NCI-H146 (cell line): Measurements from ENCODE around the gene EFCAB12.
A peak's percentile ranks its signal among the peaks of the same experiment; 100 is the strongest.
"Not testable (repeated sequence)": the region's sequence is repeated elsewhere in the genome, so short reads cannot be mapped to it uniquely, and the experiment has no call there.

Source experiments
- DNase-seq: peaks from one replicate; lab custom pipeline; 2025; lab: John Stamatoyannopoulos, UW

The EFCAB12 gene

DNA sequence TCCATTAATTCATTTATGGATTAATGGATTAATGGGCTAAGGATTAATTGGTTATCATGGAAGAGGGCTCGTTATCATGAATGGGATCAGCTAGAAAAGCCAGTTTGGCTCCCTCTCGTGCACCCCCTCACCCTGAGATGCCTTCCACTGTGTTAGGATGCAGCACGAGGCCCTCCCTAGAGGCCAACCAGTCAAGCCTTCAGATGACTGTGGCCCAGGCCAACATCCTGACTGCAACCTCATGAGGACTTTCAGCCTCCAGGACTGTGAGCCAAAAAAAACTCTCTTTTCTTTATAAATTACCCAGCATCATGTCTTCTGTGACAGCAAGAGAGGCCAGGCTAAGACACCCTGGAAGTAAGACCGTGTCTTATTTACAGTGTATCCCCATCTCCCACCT lies 9.0 kb downstream of the EFCAB12 start:
- no peak for DNase-seq

DNA sequence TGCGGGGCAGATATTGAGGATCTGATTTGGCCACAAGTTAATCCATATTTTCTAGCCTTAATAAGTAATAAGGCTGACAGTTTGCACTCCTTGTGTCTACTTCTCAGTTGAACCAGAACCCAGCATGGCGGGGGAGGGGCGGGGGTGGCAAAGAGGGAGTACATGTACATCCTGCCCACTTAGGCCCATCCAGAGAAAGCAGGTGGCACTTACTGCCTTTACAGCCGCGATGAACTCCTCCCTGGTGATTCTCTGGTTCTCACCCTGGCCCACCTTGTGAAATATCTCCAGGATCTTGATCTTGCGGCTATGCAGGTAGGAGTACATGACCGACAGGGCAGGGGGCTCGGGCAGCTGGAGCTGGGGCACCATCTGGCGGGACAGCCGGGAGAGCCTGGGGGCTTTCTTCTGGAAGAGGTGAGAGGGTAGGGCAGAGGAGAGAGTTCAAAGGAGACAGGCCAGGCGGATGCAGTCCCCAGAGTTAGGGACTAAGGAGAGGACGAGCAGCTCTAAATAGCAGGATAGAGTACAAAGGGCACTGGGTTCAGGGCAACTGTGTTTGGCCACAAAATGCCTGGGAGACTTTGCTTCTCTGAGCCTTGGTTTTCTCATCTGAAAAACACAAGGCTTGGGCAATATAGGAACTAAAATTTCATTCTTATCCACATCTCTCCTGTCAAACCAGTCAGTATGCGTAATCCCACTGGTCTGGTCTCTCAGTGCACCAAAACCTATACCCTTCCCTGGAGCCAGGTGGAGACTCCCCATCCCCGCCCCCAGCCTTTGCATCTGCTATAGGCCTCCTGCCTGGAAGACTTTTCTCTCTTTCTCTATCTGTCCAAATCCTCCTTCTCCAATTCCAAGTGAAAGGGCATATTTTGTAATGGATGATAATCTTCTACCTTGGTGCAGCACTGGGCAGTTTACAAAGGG lies 10.1 kb downstream of the EFCAB12 start:
- DNase-seq = no peak

DNA sequence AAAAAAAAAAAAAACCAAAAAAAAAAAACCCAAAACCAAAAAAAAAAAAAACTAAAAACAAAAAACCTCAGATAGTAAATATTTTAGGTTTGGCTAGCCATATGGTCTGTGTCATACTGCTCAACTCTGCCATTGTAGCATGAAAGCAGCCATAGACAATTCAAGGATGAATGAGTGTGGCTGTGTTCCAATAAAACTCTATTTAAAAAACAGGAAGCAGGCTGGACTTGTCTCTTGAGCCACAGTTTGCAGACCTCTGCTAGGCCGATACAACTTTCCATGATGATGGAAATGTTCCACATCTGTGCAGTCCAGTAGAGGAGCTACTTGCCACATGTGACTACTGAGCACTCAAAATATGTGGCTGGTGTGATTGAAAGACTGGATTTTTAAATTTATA lies 11.1 kb downstream of the EFCAB12 start:
- no peak for DNase-seq

DNA sequence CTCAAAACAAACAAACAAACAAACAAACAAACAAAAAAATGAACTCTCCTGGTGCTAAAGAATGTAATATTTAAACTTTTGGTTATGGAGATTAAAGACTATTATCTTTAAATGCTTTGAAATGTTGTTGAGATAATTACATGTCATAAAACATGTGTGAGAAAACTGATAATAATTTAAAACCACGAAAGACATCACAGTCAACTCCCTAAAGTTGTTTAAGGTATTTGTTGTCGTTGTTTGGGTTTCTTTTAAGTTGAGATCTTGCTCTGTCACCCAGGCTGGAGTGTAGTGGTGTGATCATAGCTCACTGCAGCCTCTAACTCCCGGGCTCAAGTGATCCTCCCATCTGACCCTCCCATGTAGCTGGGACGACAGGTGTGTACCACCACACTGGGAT lies 12.0 kb downstream of the EFCAB12 start:
- DNase-seq = no peak

DNA sequence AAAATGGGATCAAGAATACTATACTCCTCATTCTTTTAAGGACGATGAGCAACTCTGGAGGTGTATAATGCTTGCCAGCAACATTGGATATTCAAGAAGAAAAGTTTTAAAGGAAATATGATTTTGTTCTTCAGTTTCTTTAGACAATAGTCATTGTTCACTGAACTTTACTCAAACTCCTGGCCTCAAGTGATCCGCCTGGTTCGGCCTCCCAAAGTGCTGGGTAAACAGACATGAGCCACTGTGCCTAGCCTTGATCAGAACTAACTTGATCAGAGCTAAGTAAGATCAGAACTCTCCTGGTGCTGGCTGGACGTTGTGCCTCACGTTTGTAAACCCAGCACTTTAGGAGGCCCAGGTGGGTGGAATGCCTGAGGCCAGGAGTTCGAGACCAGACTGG lies 12.6 kb downstream of the EFCAB12 start:
- no peak for DNase-seq

DNA sequence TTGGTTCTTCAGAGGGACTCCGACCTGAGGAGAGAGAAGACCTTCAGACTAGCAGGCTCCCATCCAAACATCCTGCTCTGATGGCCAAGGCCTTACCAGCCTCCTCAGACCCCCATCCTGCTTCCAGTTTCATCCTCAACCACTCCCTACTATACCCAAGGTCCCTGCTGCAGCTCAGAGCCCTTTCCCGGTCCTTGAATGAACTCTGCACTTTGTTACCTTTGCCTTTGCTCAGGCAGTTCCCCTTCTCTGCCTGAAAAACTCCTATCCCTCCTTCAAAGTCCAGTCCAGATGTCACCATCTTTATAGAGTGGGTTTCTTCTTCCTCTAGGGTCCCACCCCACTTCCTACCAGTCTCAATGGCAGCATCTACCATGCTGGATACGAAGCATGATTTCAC lies 13.1 kb downstream of the EFCAB12 start:
- no peak for DNase-seq

DNA sequence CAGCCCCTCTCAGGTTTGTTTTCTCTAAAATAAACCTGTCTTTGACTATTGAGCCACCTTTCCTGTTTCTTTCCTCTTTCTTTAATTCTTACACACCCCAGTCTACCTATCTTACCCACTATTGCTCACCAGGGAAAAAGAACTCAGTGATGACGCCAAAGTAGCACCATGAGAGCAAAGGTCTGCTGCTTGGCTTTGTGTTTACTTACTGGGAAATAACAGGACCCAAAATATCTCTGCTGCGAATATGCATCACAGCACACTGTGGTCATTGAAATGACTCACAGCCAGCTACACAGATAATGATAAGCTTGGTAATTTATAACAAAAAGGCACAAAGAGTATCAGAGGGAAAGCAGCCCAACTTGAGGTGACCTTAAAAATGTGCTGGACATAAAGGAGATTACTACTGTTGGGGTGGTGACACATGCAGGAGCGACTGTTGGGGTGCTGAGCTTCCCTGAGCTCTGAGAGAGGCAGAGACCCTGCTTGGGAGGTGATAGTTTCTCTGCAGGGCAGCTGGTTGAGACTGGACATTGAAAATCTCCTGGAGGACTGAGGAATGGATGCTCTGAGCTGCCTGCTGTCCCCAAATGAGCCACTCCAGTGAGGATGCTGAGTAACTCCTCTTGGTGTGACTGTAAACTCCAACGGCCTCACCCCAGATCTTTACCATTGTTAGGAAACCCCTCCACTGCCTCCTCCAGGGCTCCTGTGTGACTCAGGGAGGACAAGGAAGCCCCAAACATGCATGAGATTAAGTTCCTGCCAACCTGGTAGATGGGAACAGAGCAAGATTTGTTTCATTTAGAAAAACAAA lies 14.5 kb downstream of the EFCAB12 start:
- no peak for DNase-seq

DNA sequence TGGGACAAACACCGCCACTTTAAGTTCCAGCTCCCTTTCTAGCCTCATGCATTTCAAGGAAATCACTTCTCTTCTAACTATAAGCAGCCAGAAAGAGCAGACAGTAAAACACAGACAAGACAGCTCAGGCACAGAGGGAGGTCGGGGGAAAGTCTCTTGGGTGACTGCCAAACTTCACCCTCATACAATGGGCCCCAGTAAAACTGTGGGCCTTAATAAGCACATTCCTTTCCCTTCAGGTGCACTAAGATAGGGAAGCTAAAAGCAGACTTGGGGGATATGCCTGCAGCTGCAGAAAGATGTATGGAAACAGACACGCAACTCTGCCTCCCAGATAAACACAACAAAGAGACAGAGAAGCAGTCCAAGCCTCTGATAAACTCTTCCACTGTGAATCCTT lies 15.2 kb downstream of the EFCAB12 start:
- not testable (repeated sequence) for DNase-seq

DNA sequence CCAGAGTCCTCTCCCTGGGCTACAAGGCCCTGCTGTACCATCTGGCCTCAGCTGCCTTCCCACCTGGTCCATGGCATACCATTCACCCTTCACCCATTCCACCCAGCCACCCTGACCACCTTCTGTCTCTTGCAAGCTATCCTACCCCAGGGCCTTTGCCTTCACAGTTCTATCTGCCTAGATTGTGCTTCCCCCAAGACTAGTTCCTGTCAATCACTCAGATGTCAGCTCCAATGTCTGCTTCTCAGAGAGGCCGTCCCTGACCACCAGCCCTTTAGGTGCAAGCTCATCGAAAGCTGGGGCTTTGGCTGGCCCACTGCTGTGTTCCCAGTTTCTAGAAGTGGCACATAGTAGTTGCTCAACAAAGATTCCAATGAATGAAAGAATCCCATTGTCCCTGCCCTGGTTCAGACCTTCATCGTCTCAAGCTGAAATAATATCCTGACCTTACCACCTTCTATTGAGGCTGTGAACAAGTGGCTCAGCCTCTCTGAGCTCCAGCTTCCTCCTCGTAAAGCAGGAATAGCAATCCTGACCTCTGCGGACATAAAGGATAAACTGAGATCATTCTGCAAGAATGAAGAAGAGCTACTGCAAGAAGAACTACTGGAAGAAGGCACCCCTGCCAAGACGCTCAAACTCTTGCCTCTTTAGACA lies 15.8 kb downstream of the EFCAB12 start:
- no peak for DNase-seq

DNA sequence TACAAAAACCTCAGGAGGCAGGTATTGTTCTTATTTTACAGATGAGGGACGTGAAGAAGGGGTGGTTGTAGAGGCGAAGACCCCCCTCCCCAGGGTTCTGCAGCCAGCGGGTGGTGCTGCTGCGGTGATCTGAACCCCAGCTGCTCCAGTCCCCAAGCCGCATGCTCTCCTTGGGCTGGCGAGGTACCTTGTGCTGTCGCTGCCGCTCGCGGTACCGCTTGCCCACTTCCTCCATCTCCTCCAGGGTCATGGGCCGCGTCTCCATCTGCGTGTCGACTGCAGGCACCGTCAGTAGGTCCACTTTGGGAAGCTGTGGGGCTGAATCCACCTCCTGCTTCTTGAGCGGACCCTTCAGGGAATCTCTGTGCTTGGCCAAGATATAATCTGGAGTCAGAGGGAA lies 17.5 kb downstream of the EFCAB12 start:
- DNase-seq = no peak

DNA sequence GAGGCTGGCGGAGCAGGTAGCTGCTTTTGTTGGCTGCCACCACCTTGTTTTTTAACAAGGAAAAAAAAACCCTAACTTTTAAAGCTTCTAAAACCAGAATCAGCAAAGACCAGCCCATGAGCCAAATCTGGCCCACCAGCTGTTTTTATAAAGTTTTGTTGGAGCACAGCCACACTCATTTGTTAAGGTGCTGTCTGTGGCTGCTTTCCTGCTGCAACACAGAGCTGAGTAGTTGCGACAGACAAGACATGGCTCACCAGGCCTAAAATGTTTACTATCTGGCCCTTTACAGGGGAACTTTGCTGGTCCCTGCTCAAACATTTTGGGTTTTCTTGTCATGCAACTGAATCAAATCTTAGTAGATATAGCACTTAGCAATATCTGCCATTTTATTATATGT lies 18.9 kb downstream of the EFCAB12 start:
- no peak for DNase-seq

DNA sequence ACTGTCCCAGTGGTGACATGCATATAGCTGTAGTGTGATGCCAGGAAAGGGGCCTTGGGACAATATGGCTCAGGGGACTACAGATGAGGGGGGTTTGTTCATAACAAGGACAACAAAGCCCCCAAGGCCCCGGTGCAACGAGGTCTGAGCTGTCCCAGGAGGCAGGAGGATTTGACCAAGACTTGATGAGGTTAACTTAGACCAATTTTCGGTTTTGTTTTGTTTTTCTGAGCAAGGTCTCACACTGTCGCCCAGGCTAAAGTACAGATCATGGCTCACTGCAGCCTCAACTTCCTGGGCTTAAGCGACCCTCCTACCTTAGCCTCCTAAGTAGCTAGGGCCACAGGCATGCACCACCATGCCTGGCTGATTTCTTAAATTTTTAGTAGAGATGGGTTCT lies 23.8 kb downstream of the EFCAB12 start:
- DNase-seq = no peak

DNA sequence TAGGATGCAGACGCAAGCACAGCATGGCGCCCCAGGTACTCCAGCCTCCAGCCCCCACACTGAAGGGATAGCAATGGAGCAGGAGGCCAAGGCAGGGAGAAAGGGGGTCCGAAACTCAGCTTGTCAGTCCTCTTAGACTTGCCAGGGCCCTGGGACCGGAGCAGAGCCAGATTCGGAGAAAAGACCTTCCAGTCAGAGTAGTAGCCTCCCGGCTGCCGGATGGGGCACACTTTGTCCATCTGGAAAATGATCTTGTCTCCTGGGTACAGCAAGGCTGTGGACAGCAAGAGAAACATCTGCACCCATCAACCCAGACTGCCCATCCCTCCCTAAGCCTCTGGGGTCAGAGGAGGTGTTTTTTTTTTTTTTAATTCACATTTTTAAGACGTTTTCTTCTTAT lies 24.3 kb downstream of the EFCAB12 start:
- no peak for DNase-seq

DNA sequence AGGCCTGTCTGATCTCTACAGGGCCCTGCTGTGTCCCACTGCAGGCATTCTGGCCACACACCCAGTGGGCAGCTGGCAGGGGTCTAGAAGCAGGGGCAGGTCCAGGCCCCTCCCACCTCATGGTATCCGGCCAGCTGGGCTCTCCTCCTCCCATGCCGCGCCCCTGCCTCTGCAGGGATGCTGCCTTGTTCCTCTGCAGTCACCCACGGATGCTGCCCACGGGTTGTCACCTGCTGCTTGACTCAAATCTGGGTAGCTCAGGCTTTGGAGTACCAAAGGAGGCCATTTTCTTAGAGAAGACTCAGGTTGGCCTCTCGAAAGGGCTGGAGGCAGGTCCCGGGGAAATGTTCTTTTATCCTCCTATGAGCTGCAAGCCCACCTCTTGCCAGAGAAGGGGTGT lies 25.0 kb downstream of the EFCAB12 start:
- DNase-seq = no peak

DNA sequence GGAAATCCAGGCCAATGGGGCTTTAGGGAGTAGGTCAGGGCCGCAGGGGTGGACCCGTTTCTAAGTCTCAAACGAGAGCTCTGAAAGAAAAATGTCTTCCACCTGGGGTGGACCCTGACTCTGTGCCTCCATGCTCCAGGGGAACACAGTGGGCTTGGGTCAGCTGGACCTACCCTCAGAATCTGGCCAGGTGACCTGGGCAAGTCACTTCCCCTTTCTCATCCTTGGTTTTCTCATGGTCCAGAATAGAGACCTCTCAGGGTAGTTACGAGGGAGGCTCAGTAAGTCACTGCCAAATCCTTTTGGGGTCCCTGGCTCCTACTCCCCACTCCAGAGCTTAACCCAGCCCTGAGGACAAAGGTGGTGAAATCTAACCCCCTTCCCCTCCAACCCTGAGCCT lies 25.8 kb downstream of the EFCAB12 start:
- DNase-seq = no peak

DNA sequence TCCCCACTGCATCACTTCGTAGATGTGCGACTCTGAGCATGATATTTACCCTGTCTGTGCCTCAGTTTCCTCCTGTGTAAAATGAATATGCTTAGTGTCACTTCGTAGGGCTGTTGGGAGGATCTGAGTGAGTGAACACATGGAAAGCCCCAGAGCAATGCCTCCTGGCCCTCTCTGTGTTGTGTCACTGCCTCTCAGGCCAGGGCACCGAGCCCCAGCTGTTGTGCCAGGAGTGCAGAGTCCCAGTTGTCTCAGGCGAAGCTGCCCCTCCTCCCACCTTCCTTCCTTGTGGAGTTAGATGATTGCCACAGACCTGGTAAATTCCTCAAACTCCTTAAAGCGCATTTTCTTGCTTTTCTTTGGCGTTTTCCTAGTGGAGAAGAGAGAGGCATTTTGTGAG lies 26.2 kb downstream of the EFCAB12 start:
- no peak for DNase-seq

DNA sequence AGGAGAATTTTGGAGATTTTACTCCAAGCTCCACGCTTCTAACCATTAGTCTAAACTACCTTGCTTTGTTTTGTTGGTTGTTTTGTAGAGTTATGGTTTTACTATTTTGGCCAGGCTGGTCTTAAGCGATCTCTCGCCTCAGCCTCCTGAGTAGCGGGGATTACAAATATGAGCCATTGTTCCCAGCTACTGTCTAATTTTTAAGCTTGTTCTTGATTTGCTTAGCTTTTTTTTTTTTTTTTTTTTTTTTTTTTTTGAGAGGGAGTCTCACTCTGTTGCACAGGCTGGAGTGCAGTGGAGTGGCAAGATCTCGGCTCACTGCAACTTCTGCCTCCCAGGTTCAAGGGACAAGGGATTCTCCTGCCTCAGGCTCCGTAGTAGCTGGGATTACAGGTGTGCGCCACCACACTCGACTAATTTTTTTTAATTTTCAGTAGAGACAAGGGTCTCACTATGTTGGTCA lies 28.5 kb downstream of the EFCAB12 start:
- DNase-seq = no peak

DNA sequence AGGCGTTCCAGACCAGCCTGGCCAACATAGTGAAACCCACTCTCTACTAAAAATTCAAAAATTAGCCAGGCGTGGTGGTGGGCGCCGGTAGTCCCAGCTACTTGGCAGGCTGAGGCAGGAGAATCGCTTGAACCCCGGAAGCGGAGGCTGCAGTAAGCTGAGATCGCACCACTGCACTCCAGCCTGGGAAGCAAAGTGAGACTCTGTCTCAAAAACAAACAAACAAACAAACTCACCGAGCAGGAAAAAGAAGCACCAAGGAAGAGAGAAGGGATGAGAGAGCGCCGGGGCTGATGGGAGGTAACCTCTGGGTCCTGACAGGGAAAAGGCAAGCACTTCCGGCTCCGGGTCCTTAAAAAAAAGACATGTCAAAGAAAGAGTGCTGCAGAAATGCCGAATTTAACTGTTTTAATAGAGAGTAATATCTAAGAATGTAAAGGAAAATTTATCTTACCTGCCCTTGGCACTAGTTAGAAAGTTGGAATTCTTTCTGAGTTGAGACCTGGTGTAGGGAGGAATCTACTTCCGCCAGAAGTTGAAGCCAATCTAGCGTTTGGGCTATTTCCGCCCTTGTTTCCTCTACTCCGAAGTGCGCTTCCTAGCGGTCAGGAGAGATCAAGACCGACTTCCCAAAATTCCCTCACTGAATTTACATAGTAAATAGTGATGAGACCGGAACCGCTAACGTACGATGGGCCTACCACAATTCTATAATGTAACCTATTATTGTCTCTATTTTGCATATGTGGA lies 29.1 kb downstream of the EFCAB12 start:
- peak; percentile 97 for DNase-seq

DNA sequence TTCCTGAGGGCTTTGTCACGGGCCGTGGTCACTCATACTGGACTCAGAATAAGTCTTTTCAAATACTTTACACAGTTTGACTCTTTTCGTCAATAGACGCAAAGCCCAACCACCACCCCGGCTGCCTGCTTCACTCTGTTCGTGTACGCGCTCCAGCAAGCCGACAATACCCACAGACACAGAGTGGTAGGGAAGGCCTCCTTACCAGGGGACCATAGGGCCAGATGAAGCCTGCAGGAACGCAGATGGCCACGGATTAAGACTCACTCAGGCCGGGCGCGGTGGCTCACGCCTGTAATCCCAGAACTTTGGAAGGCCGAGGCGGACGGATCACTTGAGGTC lies 29.7 kb downstream of the EFCAB12 start:
- DNase-seq = peak; percentile 38

DNA sequence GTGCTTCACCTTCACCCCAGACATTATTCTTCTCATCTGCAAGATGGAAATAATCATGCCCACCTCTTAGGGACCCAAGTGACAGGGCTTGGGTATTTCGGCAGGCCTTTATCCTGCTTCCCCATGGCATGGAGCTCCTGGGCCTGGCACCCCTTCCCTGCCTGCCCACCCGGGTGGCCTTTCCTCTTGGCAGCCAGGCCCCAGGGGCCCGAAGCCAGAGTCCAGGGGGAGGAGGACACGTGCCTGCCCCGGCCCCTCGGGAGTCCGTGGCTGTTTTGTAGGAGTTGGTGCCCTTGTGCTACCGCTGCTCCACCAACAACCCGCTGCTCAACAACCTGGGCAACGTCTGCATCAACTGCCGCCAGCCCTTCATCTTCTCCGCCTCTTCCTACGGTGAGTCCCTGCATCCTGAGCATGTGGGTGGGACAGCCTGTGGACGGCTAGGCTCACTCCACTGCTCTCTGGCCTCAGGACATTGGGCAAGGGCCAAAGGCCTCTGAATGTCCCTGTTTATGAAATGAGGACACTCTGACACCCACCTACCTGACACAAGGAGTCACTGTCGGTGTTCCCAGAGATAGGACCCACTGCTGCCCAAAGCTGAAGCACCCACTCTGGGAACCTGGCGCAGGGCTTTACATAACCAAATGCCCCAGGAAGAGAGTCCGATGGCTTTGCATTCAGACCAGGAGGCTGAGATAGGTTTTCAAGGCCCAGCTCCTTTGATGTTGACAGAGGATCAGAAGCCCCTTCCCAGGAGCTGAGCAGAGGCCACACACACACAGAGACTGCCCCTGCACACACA lies 34.5 kb downstream of the EFCAB12 start:
- not testable (repeated sequence) for DNase-seq

DNA sequence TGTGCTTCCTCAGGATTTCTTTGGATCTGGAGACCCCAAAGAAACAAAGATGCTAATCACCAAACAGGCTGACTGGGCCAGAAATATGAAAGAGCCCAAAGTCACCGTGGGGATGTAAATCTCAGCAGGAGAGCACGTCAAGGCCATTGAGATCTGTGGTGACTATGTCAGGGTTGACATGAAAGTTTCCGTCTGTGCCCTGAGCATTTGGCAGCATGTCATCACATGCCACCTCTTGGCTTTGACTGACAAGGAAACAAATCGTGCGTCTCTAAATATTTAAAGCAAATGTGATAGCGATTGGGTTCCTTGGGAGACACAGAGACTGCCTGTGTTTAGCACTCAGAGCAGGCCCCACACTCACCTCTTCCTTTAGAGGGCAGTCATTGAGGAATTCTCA lies 35.2 kb downstream of the EFCAB12 start:
- DNase-seq = no peak
